Glutamatergic neuron (in vitro differentiated cells): Measurements from ENCODE around the gene CCND3. TPM values are rescaled to one million over a fixed set of nuclear protein-coding genes. Genes with fewer than 3 reads are reported as not detected.
"Not testable (repeated sequence)": the region's sequence is repeated elsewhere in the genome, so short reads cannot be mapped to it uniquely, and the experiment has no call there.

Experiments used
- DNase-seq: peaks from one replicate; pipeline ENCODE4 v3.0.0; 2022
- H3K27ac Mint-ChIP-seq: one replicate; pipeline ENCODE4 v1.8.0; 2020; ENCODE audit warnings: mild to moderate bottlenecking, mixed read lengths, inconsistent platforms; ENCODE audit not compliant: unreplicated experiment
- H3K27me3 Mint-ChIP-seq: one replicate; pipeline ENCODE4 v1.8.0; 2020; ENCODE audit warnings: mild to moderate bottlenecking, moderate library complexity, mixed read lengths, inconsistent platforms; ENCODE audit not compliant: unreplicated experiment
- H3K36me3 Mint-ChIP-seq: one replicate; pipeline ENCODE4 v1.8.0; 2020; ENCODE audit warnings: mild to moderate bottlenecking, mixed read lengths, inconsistent platforms; ENCODE audit not compliant: unreplicated experiment
- H3K4me1 Mint-ChIP-seq: one replicate; pipeline ENCODE4 v1.8.0; 2020; ENCODE audit warnings: mild to moderate bottlenecking, low read depth, mixed read lengths, inconsistent platforms; ENCODE audit not compliant: unreplicated experiment
- H3K4me3 Mint-ChIP-seq: one replicate; pipeline ENCODE4 v1.8.0; 2020; ENCODE audit warnings: mild to moderate bottlenecking, mixed read lengths, inconsistent platforms; ENCODE audit not compliant: unreplicated experiment
- H3K9me3 Mint-ChIP-seq: one replicate; pipeline ENCODE4 v1.8.0; 2020; ENCODE audit warnings: mild to moderate bottlenecking, moderate library complexity, mixed read lengths, inconsistent platforms; ENCODE audit not compliant: unreplicated experiment
- total RNA-seq: library from RNA; stranded (reverse); fragmentation: NEBNext Ultra II Directional; extraction: Animal tissue kit (Norgen Biotek cat#: 25700); gene quantifications from one replicate; pipeline ENCODE4 v1.2.1, GENCODE V29; 2021; ENCODE audit not compliant: unreplicated experiment
- TF ChIP-seq, protein P1 (sequence below): fragments of 200-600 bp; sonication (generic); IDR thresholded peaks from one replicate; pipeline ENCODE4 v1.5.0; 2021; ENCODE audit not compliant: partially characterized antibody, unreplicated experiment

Gene CCND3
- total RNA-seq, 1 donor from 2014 or later, result 27.1 TPM

DNA sequence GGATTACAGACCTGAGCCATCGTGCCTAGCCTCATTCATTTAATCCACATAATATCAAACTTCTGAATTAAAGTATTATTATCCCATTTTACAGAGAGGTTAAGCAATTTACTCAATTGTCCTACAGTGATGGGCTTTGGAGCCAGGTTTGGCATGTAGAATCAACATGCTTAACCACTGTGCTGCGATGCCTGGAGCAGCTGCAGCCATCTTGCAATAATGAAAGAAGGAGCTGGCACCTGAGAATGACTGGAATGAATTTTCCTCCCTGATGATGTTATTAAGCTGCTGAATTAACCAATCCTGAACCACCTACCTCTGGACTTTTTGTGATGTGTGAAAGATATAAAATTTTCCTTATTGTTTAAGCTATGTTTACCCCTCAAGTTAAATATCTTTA, 13.1 kb upstream of the CCND3 start:
- TF ChIP-seq, protein P1, sequence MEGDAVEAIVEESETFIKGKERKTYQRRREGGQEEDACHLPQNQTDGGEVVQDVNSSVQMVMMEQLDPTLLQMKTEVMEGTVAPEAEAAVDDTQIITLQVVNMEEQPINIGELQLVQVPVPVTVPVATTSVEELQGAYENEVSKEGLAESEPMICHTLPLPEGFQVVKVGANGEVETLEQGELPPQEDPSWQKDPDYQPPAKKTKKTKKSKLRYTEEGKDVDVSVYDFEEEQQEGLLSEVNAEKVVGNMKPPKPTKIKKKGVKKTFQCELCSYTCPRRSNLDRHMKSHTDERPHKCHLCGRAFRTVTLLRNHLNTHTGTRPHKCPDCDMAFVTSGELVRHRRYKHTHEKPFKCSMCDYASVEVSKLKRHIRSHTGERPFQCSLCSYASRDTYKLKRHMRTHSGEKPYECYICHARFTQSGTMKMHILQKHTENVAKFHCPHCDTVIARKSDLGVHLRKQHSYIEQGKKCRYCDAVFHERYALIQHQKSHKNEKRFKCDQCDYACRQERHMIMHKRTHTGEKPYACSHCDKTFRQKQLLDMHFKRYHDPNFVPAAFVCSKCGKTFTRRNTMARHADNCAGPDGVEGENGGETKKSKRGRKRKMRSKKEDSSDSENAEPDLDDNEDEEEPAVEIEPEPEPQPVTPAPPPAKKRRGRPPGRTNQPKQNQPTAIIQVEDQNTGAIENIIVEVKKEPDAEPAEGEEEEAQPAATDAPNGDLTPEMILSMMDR, result no peak
- no peak for DNase-seq
- peaks cover 4% of the 10 kb centered on the region for H3K4me1 Mint-ChIP-seq

DNA sequence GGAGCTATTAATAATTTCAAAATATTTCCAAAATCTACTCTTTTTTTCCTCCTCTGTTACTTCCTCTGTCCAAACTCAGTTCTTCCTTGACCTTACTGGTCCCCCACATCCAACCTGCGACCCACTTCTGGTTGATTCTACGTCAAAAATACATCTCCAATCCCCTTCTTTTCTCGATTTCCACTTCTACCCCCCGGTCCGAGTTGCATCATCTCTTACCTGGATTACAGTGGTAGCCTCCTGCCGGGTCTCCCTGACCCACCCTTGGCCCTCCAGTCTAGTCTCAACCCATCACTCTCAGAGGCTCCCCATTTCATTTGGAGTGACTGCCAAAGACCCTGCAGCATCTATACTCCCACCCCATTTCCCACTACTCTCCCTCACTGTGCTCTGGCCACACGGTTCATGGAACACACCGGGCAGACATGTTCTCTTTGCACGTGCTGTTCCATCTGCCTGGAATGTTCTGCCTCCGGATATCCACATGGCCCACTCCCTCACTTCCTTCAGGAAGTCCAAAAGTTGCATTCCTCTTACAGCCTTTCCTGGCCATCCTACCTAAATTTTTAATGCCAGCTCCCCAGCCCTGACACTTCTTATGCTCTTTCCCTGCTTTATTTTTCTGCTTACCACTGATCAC, 6.1 kb upstream of the CCND3 start:
- H3K4me1 Mint-ChIP-seq, result no peaks in the 10 kb centered on the region
- no peak for DNase-seq
- peaks cover 3% of the 10 kb centered on the region for H3K9me3 Mint-ChIP-seq
- peaks cover 3% of the 10 kb centered on the region for H3K27me3 Mint-ChIP-seq
- TF ChIP-seq, protein P1, result no peak
- no peak overlapping the region for H3K4me3 Mint-ChIP-seq
- H3K27ac Mint-ChIP-seq, result no peak overlapping the region
- no peaks in the 10 kb centered on the region for H3K36me3 Mint-ChIP-seq

More for the DNA sequence above, 13.1 kb upstream of the CCND3 start:
- Mint-ChIP-seq H3K27ac (no peak overlapping the region), H3K36me3 (no peaks in the 10 kb centered on the region), H3K9me3 (peaks cover 8% of the 10 kb centered on the region), H3K27me3 (no peaks in the 10 kb centered on the region), H3K4me3 (no peak overlapping the region)

DNA sequence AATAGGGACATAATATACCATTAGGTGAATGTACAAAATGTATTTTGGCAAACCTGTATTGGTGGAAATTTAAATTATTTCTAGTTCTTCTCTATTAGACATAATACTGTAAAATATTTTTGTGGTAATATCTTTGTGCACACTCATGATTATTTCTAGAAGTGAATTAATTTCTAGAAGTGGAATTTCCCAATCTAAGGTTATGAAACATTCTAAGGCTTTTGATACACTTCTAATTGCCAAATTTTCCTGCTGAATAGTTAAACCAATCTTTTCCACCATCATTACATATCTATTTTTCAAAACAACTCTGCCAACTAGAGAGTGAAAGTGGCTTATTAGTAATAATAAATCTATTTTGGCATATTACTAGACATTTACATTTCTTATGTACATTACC, 1.8 kb upstream of the CCND3 start:
- TF ChIP-seq, protein P1, result no peak
- H3K4me3 Mint-ChIP-seq, result no peak overlapping the region

DNA sequence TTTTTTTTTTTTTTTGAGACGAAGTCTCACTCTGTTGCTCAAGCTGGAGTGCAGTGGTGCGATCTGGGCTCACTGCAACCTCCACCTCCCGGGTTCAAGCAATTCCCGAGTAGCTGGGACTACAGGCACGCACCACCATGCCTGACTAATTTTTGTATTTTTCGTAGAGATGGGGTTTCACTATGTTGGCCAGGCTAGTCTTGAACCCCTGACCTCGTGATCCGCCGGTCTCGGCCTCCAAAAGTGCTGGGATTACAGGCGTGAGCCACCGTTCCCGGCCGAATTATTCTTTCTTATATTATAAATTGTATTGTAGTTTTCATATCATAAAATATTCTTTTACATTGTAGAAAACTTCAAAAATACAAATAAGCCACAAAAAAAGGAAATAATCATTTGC, 1.3 kb upstream of the CCND3 start:
- H3K9me3 Mint-ChIP-seq, H3K27ac Mint-ChIP-seq, H3K36me3 Mint-ChIP-seq, H3K4me3 Mint-ChIP-seq, H3K27me3 Mint-ChIP-seq, DNase-seq: not testable (repeated sequence)
- peaks cover 16% of the 10 kb centered on the region for H3K4me1 Mint-ChIP-seq

More for the DNA sequence above, 1.8 kb upstream of the CCND3 start:
- H3K36me3 Mint-ChIP-seq, result no peaks in the 10 kb centered on the region
- H3K9me3 Mint-ChIP-seq, result peaks cover 10% of the 10 kb centered on the region
- no peak for DNase-seq
- no peak overlapping the region for H3K27ac Mint-ChIP-seq
- H3K27me3 Mint-ChIP-seq, result peaks cover 11% of the 10 kb centered on the region
- H3K4me1 Mint-ChIP-seq, result peaks cover 16% of the 10 kb centered on the region

DNA sequence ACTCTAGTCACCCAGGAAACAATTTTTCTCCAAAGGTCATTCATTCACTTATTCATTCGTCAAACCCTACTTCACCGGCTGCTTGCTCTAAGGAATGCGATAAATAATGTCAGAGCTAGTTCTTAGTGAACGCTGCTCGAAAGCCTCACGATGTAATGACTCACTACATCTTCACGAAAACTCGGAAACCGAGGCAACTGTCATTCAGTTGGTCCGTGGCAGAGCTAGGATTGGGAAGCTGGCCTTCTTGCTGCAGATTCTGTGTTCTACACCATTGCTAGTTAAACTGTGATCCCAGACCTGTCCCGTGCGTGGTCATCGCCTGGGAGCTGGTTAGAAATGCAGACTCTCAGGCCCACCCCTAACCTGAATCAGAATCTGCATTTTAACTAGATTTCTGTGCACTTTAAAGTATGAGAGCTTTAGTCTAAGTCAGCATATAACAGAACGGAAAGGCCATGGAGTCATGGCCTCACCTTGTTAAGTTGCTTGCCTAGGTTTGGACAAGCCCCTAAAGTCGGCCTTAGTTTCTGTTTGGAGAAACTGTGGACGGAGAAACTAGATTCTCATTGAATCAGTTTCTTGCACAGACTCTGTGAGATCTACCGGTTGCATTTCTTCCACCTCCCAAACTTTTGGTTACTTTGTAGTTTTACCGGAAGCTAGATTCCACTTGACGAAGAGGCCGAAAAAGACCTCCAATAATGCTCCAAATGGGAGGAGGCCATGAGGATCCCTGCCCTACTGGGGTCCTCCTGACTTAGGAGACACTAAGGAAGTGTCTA, 651 bp upstream of the CCND3 start:
- Mint-ChIP-seq H3K4me1 (peaks cover 19% of the 10 kb centered on the region), H3K27ac (peak overlapping the region; percentile 28), H3K4me3 (peak overlapping the region; percentile 95), H3K27me3 (peaks cover 11% of the 10 kb centered on the region), H3K9me3 (peaks cover 8% of the 10 kb centered on the region), H3K36me3 (no peaks in the 10 kb centered on the region)
- DNase-seq, result no peak
- TF ChIP-seq, protein P1, result no peak
